Fibroblast of the aortic adventitia (primary cell): ENCODE data around the gene PPP1R36. TPM values are rescaled to one million over a fixed set of nuclear protein-coding genes. Genes with fewer than 3 reads are reported as not detected.
A peak's percentile ranks its signal among the peaks of the same experiment; 100 is the strongest.

Experiments
- DNase-seq: peaks from one replicate; pipeline ENCODE4 v3.0.0-alpha.2; 2010; ENCODE audit warnings: low read depth
- H3K4me3 ChIP-seq: 2 replicates; pipeline ENCODE4 v1.5.1; 2011; ENCODE audit warnings: low read depth, mild to moderate bottlenecking, control low read depth, low read length, moderate library complexity
- CTCF ChIP-seq: IDR thresholded peaks from 2 replicates; pipeline ENCODE4 v1.5.1; 2011; ENCODE audit warnings: mild to moderate bottlenecking, low read length, control low read depth, inconsistent platforms; ENCODE audit not compliant: insufficient read depth
- total RNA-seq: library from RNA; depleted of rRNA; stranded (reverse); fragments of >200 nt; gene quantifications from 2 replicates; pipeline ENCODE4 v1.2.3, GENCODE V29; 2012; ENCODE audit warnings: low replicate concordance

PPP1R36 gene
- total RNA-seq, 1 donor = 0.18 TPM

- H3K4me3 ChIP-seq = no peak overlapping the region
- TF ChIP-seq CTCF = no peak
- DNase-seq = no peak
Observed at GRCh38 chr14:64541261-64541971, 8.3 kb upstream of the PPP1R36 start.

GRCh38 chr14:64541972-64542835 lies 7.6 kb upstream of the PPP1R36 start:
- TF ChIP-seq CTCF = no peak
- no peak for DNase-seq

GRCh38 chr14:64542836-64543201 lies 6.9 kb upstream of the PPP1R36 start:
- TF ChIP-seq CTCF = no peak
- H3K4me3 ChIP-seq = no peak overlapping the region
- no peak for DNase-seq

More at GRCh38 chr14:64541972-64542835, 7.6 kb upstream of the PPP1R36 start:
- no peak overlapping the region for H3K4me3 ChIP-seq

GRCh38 chr14:64544607-64545312 lies 5.0 kb upstream of the PPP1R36 start:
- TF ChIP-seq CTCF = no peak
- no peak overlapping the region for H3K4me3 ChIP-seq
- DNase-seq = no peak

GRCh38 chr14:64549016-64549415 lies 745 bp upstream of the PPP1R36 start:
- H3K4me3 ChIP-seq = no peak overlapping the region
- TF ChIP-seq CTCF = no peak
- peak; percentile 39 for DNase-seq

GRCh38 chr14:64550621-64551333 lies 1.0 kb downstream of the PPP1R36 start:
- H3K4me3 ChIP-seq = no peak overlapping the region
- DNase-seq = no peak
- no peak for TF ChIP-seq CTCF
